SK-N-MC (cell line): ENCODE results near the gene POLR2F.
"Not testable (repeated sequence)": the region's sequence is repeated elsewhere in the genome, so short reads cannot be mapped to it uniquely, and the experiment has no call there.

ENCODE experiments used
- DNase-seq: peaks from one replicate; pipeline ENCODE4 v3.0.0-alpha.2; 2011; ENCODE audit warnings: low read depth, low spot score
- H3K27ac ChIP-seq: fragments of 200-600 bp; sonication (generic); 2 replicates; pipeline ENCODE4 v1.5.1; 2016; ENCODE audit warnings: mixed run types
- H3K36me3 ChIP-seq: fragments of 200-600 bp; sonication (generic); 2 replicates; pipeline ENCODE4 v1.6.1; 2017; ENCODE audit warnings: antibody characterized with exemption, low read length, mixed read lengths; ENCODE audit not compliant: insufficient read depth
- H3K4me3 ChIP-seq: fragments of 200-600 bp; sonication (generic); 2 replicates; pipeline ENCODE4 v1.5.1; 2016
- H3K9ac ChIP-seq: fragments of 200-600 bp; sonication (generic); 2 replicates; pipeline ENCODE4 v1.8.0; 2017; ENCODE audit warnings: mixed run types, mixed read lengths; ENCODE audit not compliant: insufficient read length
- H3K9me3 ChIP-seq: fragments of 200-600 bp; sonication (generic); 2 replicates; pipeline ENCODE4 v1.6.1; 2017; ENCODE audit warnings: low read depth, mild to moderate bottlenecking, antibody characterized with exemption, low read length, moderate library complexity, mixed read lengths
- EZH2 ChIP-seq: fragments of 200-600 bp; sonication (generic); IDR thresholded peaks from one replicate; pipeline ENCODE4 v1.6.1; 2017; ENCODE audit warnings: antibody characterized with exemption
- FOXP2 ChIP-seq: optimal IDR thresholded peaks from 2 replicates; pipeline ENCODE3; 2011; ENCODE audit warnings: mild to moderate bottlenecking, moderate library complexity; ENCODE audit not compliant: insufficient read depth; ENCODE audit errors: extremely low read length, control extremely low read depth
- POLR2AphosphoS5 ChIP-seq: IDR thresholded peaks from 2 replicates; pipeline ENCODE4 v1.6.1; 2012; ENCODE audit warnings: mild to moderate bottlenecking, low read depth, low read length, borderline replicate concordance

POLR2F gene

DNA sequence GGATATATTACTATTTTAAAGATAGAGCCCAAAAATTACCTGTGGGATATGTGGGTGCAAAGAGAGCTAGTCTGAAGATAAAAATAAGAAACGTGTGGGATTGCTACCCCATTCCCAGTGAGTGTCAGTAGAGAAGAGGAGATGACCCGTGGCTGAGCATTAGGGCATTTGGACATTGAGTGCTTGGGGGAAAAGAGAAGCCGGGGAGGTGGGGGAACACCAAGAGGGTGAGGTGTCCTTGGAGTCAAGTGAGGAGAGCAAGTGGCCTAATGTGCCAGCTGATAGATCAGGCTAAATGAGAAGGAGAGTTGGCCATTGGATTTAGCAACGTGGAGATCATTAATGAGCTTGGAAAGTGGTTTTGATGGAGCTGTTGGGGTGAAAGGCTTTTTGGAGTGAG lies 1.2 kb downstream of the POLR2F start:
- no peaks in the 10 kb centered on the region for H3K9me3 ChIP-seq
- peaks cover 32% of the 10 kb centered on the region for H3K36me3 ChIP-seq
- H3K4me3 ChIP-seq, result peak overlapping the region; percentile 100
- DNase-seq, result no peak
- peak overlapping the region; percentile 96 for H3K9ac ChIP-seq
- no peak for TF ChIP-seq FOXP2
- no peak for TF ChIP-seq POLR2AphosphoS5
- TF ChIP-seq EZH2, result no peak
- H3K27ac ChIP-seq, result no peak overlapping the region

DNA sequence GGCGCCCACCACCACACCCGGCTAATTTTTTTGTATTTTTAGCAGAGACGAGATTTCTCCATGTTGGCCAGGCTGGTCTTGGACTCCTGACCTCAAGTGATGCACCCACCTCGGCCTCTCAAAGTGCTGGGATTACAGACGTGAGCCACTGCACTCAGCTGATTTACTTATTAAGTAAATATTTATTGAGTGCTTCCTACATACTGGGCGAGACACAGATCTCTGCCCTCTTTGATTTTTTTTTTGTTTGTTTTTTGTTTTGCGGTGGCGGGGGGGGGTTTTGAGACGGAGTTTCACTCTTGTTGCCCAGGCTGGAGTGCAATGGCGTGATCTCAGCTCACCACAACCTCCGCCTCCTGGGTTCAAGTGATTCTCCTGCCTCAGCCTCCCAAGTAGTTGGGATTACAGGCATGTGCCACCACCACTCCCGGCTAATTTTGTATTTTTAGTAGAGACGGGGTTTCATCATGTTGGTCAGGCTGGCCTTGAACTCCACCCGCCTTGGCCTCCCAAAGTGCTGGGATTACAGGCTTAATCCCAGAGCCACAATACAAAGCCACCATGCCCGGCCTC lies 2.4 kb downstream of the POLR2F start:
- H3K36me3 ChIP-seq, result peaks cover 41% of the 10 kb centered on the region
- H3K27ac ChIP-seq, H3K4me3 ChIP-seq, H3K9me3 ChIP-seq, DNase-seq, H3K9ac ChIP-seq: not testable (repeated sequence)

DNA sequence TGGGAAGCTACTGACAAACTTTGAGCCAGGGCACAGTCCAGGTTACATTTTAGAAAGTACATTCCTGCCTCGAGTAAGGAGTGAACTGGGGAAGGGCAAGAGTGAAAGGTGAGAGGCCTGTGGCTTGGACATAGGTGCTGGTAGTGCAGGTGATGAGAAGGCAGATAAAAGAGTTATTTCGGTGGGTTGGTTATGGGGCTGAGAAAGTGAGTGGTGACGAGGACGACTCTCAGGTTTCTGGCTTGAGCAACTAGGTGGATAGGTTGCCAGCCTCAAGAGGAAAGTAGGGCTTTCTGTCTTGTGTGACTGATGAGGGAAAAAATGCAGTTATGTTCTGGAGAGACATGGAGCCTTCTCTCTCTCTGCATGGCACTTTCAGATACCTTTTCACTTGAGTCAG lies 3.7 kb downstream of the POLR2F start:
- Histone ChIP-seq H3K36me3 (peaks cover 54% of the 10 kb centered on the region), H3K4me3 (no peak overlapping the region), H3K27ac (no peak overlapping the region), H3K9me3 (no peaks in the 10 kb centered on the region), H3K9ac (no peak overlapping the region)
- DNase-seq, result no peak
- TF ChIP-seq POLR2AphosphoS5, result no peak
- TF ChIP-seq FOXP2, result no peak
- TF ChIP-seq EZH2, result no peak

DNA sequence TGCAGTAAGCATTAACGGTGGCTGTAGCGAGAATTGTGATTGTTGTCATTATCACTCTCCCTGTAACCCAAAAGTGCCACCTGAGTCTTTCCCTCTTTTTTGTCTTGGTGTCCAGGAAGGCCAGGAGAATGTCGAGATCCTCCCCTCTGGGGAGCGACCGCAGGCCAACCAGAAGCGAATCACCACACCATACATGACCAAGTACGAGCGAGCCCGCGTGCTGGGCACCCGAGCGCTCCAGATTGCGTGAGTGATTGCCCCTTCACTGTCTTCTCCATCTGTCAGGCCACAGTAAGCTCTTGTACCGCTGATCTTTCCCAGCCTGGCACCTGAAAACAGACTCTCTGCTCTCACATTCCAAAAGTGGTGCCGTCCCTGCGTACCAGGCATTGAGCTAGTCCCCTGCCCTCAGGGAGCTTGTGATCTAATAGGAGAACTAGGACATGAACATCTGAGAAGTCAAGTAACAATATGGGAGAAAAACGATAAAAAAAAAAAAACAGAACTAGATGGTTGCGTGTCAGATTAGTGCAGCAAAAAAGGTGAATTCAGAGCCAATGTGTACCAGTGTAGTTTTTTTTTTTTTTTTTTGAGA lies 5.8 kb downstream of the POLR2F start:
- H3K36me3 ChIP-seq, result peaks cover 61% of the 10 kb centered on the region
- no peak overlapping the region for H3K9ac ChIP-seq
- H3K4me3 ChIP-seq, result no peak overlapping the region
- TF ChIP-seq EZH2, result no peak
- TF ChIP-seq POLR2AphosphoS5, result no peak
- TF ChIP-seq FOXP2, result no peak
- no peaks in the 10 kb centered on the region for H3K9me3 ChIP-seq
- DNase-seq, result no peak
- H3K27ac ChIP-seq, result no peak overlapping the region

DNA sequence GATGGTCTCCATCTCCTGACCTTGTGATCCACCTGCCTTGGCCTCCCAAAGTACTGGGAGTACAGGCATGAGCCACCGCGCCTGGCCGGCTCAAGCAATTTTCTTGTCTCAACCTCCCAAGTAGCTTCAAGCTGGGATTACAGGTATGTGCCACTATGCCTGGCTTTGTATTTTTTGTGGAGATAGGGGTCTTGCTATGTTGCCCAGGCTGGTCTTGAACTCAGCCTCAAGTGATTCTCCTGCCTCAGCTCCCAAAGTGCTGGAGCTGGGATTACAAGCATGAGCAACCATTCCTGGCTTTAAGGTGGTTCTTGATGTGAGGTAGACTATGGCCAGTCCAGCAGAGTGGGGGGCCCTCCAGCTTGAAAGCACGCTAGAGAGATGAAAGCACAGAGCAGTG lies 7.6 kb downstream of the POLR2F start:
- no peaks in the 10 kb centered on the region for H3K9me3 ChIP-seq
- no peak for DNase-seq
- H3K9ac ChIP-seq, result no peak overlapping the region
- TF ChIP-seq POLR2AphosphoS5, result no peak
- TF ChIP-seq FOXP2, result no peak
- TF ChIP-seq EZH2, result no peak
- H3K4me3 ChIP-seq, result no peak overlapping the region
- H3K36me3 ChIP-seq, result peaks cover 70% of the 10 kb centered on the region
- no peak overlapping the region for H3K27ac ChIP-seq

DNA sequence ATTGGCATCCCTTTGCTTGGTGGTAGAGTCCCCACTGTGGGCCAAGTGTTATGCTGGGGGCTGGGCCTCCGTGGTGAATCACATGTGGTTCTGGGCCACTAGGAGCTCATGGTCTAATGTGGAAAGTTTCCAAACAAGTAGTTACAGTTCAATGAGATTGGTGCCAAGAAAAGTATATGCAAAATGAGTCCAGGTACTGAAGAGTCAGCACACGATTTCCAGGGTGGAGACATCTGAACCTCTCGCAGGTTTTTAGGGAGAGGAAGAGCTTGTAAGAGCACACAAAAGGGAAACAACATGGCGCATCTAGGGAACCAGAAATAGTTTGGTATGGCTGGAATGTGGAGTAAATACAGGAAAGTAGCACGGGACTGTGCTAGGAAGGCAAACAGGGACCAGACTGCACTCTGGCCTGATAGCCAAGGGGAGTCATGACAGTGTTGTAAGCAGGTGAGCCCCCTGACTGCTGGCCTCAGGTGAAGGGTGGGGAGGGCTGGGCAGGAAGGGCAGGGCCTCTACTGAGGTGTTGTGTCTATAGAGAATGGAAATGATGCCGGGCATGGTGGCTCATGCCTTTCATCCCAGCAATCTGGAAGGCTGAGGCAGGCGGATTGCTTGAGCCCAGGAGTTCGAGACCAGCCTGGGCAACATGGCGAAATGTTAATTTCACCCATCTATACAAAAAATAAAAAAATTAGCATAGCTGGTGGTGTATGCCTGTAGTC lies 12.6 kb downstream of the POLR2F start:
- Histone ChIP-seq H3K27ac (no peak overlapping the region), H3K9me3 (no peaks in the 10 kb centered on the region), H3K4me3 (no peak overlapping the region), H3K9ac (no peak overlapping the region), H3K36me3 (peaks cover 58% of the 10 kb centered on the region)
- TF ChIP-seq POLR2AphosphoS5, result no peak
- TF ChIP-seq EZH2, result no peak
- no peak for TF ChIP-seq FOXP2
- DNase-seq, result no peak

DNA sequence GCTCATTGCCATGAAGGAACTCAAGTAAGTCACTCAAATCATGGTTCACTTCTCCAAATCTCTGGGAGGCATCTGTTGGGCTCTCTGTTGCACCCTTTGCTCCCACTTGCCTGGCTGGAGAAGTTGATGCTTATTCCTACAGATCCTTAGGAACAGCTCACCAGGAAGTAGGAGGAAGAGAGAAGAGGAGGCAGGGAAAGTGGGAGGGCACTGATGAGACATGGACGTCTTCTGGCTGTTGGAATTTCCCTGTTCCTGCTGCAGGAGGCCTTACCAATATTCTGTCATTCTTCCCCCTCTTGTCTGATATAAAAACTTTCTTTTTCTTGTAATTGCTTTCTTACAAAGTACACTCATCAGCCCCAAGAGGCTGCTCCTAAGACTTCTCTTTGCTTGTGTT lies 13.6 kb downstream of the POLR2F start:
- Histone ChIP-seq H3K27ac (no peak overlapping the region), H3K36me3 (peaks cover 48% of the 10 kb centered on the region), H3K4me3 (no peak overlapping the region), H3K9ac (no peak overlapping the region), H3K9me3 (no peaks in the 10 kb centered on the region)
- TF ChIP-seq EZH2 (no peak), FOXP2 (no peak), POLR2AphosphoS5 (no peak)
- DNase-seq, result no peak

DNA sequence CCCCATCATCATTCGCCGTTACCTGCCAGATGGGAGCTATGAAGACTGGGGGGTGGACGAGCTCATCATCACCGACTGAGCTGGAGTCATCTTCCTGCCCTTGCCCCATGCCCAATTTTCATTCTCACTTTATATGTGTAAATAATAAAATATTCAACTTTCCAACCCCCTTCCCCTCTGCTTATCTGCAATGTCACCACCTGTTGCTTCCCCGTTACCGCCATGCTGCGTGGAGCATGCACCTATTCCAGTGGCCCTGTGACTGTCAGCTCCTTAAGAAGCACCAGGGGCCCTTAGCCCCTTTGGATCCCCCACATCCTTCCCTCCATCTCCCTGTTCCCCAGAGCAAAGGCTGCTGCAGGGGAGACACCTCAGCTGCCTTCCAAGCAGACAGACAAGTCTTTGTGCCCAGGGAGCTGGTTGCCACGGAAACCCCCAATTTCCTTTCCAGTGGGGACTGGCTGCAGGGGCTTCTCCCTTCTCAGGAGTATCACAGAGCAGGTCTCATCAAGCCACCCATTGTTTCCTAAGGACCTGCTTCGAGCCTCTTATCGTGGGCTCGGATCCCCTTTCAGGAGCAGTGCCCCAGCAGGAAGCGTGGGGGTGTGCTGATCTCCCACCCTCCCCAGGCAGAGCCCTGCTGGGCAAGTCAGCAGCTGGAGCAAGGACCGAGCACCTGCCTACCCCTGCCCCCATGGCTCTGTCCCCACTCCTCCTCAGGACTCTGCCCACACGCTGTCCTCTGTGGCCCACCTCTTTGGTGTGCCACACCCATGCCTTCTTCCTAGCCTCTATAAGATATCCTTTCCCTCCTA lies 14.3 kb downstream of the POLR2F start:
- Histone ChIP-seq H3K9me3 (no peaks in the 10 kb centered on the region), H3K36me3 (peaks cover 45% of the 10 kb centered on the region), H3K9ac (no peak overlapping the region), H3K4me3 (no peak overlapping the region), H3K27ac (no peak overlapping the region)
- no peak for DNase-seq
- TF ChIP-seq FOXP2 (no peak), POLR2AphosphoS5 (no peak), EZH2 (no peak)

DNA sequence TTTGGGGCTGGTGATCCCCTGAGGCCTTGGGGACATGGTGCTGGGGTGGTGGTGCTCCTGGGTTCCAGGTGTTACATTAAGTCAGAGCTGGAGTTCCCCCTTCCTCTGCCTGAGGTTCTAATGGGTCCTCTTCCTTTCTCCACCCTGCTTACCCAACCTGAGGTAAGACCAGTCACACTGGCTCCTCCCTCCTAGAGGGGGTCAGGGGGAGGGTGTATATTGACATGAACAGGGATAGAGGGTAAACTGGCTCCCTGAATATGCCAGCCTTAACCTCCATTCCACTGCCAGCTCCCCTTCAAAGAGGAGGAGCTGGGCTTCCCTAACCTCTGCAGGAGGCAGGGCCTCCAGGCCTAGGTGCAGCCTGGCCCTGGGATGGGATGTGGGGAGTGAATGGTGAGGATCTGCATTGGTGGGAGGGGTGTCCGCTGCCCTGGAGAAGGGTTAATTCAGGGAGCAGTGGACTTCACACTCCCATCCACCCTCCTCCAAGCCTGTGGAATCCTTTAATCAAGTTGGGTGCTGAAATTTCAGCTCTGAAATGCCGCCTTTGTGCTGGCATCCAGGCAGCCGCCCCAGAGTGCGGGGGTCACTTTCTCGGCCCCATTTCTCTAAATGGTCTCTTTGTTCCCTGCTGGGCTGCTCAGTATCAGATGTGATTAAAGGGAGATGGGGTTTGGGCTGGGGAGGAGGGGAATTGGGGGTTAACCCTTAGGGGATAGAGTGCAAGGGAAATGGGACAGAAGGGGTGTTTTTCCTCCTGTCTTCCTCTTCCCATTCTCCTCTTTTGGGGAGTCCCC lies 15.2 kb downstream of the POLR2F start:
- H3K36me3 ChIP-seq, result peaks cover 40% of the 10 kb centered on the region

More for the DNA sequence above, 15.2 kb downstream of the POLR2F start:
- H3K4me3 ChIP-seq, result no peak overlapping the region
- H3K9ac ChIP-seq, result no peak overlapping the region
- TF ChIP-seq EZH2 (no peak), POLR2AphosphoS5 (no peak), FOXP2 (no peak)
- no peaks in the 10 kb centered on the region for H3K9me3 ChIP-seq
- H3K27ac ChIP-seq, result no peak overlapping the region
- no peak for DNase-seq
